SKM-1 (cell line): ENCODE results near the gene SPAG9.
"Not testable (repeated sequence)": the region's sequence is repeated elsewhere in the genome, so short reads cannot be mapped to it uniquely, and the experiment has no call there.

Source experiments
- DNase-seq: peaks from one replicate; lab custom pipeline; 2025; ENCODE audit not compliant: unreplicated experiment; lab: John Stamatoyannopoulos, UW

Gene SPAG9

DNA sequence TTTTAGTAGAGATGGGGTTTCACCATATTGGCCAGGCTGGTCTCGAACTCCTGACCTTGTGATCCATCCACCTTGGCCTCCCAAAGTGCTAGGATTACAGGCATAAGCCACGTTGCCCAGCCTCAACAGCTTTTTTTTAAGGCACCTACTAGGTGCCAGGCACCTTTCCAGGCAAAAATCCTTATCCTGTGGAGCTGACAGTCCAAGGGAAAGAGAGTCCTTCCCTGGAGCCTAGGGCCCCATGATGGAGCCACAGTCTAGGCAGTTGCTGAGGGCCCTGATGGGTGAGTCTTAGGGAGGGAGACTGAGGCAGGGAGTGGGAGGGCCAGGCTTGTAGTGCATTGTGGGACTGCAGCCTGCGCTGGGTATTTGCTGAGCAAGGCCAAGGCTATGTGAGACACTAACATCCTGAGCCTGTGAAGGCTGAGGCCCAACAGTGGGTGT lies 174.9 kb downstream of the SPAG9 start:
- no peak for DNase-seq

- no peak for DNase-seq
These were observed 175.6 kb downstream of the SPAG9 start for GRCh38 chr17:50944902-50945720.

DNA sequence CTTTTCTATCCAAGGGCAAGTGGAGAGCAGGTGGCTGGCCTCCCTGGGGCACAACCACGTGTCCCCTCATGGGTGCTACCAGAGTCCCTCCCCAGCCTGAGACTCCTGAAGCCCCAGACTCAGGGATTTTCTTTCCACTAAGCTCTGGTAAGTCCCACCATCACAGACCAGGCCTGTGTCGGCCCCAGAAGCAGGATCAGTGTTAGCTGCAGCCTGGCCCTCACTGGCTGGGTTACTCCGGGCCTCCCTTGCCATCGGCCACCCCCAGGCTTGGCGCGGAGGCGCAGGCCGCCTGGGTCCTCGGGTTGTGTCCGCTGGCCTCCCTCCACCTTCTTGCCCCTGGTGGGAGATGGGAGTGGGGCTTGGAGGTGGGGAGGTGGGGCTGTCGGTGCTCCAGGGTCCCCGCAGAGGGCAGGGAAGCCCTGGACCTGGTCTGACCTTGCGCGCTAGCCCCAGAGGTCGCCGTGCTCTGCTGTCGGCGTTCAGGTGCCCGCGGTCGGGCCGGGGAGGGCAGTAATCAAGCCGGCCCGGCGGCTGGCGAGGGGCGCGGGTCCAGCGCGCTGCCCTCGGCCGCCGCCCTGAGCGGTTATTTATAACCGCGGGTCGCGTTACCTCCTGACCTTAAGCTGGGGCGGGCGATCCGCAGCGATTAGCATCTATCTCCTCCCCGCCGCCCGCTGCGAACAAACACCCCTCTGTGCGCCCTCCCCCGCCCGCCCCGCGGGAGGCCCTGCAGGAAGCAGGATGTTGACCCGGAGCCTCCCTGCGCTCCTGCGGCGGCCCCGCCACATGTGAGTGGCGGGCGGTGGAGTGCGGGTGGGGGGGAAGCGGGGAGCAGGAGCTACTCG lies 176.4 kb downstream of the SPAG9 start:
- peak; percentile 30 for DNase-seq

DNA sequence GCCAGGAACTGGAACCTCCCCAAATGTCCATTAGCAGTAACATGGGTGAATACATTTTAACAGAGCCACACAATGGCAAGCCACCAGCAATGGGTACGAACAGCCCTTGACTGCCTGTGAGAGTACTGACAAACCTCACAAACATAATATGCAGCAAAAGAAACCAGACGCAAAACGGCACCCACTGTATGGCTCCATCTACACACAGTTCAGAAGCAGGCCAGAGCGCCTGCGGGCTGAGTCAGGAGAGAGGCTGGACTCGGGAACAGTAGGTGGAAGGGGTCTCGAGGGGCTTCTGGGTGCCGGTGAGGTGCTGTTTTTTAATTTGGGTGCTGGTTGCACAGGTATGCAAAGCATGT lies 177.1 kb downstream of the SPAG9 start:
- no peak for DNase-seq

- not testable (repeated sequence) for DNase-seq
These were observed 179.0 kb downstream of the SPAG9 start for GRCh38 chr17:50941676-50942048.

- no peak for DNase-seq
These were observed 180.6 kb downstream of the SPAG9 start for GRCh38 chr17:50939795-50940684.

- DNase-seq = no peak
These were observed 181.2 kb downstream of the SPAG9 start for GRCh38 chr17:50939542-50939794.

- no peak for DNase-seq
These were observed 181.7 kb downstream of the SPAG9 start for GRCh38 chr17:50938821-50939541.

GRCh38 chr17:50935996-50936266 lies 184.7 kb downstream of the SPAG9 start:
- no peak for DNase-seq

GRCh38 chr17:50935221-50935995 lies 185.3 kb downstream of the SPAG9 start:
- no peak for DNase-seq

DNA sequence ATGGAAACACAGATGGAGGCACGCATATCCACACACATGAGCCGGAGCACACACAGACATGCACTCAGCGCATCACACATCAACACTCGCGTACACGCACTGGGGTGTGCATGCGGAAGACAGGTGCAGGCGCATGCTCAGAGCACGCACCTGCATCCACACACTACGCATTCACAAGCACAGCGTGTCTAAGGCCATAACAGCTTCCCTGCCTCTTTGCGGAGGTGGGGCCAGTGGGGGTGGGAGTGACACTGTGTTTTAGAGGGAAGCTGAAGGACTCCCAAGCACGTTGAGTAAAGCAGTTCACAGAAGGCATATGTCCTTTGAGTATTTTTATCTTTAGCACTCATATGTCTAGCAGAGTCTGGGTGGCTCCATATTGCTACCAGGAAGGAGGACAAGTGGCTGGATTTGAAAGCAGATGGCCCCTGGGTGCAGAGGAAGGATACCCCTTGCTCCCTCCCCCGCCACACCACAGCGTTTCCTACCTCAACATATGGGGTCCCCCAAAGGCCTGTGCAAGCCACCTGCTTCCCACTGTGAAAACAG lies 185.9 kb downstream of the SPAG9 start:
- DNase-seq = no peak

- no peak for DNase-seq
These were observed 186.5 kb downstream of the SPAG9 start for GRCh38 chr17:50934161-50934560.

DNA sequence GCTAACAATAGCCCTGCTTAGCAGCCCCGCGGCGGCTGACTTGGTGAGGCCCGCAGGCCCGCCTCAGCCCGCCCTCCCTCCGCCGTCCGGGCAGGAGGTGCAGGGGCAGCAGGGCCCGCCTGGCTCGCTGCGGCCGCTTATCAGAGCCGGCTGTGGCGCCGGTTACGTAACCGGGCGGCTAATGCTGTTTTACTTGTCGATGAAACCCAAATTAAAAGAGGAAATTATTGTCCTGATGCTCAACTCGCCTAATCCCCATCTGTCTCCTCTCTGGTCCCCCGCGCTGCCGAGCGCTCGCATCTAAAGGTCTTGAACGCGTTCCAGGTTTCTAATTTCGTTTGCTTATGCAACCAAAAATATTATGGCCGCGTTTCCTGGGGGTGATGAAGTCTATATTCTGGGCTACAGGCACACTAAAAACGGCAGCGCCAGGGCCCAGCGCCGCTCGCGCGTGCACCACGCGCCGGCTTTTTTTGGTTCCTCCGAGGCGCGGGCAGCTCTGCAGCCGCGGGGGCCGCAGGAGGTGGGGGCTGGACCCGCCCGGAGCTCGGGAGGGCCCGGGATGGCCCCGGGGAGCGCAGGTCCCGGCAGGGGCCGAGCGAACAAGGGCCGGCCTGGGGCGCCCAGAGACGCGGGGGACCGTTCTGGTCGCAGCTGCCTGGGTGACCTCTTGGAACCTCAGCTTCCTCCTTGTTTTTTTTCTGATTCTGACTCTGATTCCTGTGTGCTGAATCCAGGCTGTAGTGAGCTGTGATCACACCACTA lies 189.3 kb downstream of the SPAG9 start:
- DNase-seq = peak; percentile 79

DNA sequence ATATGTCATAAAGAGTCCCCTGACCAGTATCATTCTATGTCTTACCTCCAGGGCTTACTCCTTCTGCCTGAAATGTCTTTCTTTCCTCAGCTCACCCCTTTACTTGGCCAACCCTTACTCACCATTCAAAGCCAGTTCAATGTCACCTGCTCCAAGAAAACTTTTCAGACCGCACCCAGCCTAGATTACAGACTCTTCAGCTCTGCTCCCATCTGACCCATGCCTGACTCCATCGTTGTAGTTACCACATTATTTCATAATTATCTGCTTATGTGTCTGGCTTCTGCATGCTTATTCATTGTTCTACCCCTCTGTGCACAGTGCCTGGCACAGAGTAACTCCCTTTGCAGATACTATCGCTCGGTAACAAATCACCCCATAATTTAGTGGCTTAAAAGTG lies 192.0 kb downstream of the SPAG9 start:
- peak; percentile 34 for DNase-seq

GRCh38 chr17:50927287-50927686 lies 193.4 kb downstream of the SPAG9 start:
- DNase-seq = no peak

DNA sequence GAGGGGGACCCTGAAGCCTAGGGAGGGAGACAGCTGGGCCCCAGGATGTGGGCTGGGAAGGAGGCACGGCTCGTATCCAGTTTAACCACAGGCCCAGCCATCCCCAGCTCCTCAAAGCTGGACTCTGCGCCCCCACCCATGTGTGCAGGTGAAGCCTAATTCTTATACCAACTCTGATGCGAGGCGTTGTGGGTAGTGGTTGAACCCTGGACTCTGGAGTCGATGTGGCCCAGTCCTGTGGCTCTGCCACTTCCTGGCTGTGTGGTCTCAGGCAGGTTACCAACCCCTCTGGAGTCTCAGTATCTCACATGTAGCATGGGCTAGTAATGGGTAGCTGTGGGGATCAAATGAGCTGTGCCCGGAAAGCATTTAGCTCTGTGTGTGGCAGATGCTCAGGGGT lies 194.1 kb downstream of the SPAG9 start:
- no peak for DNase-seq

DNA sequence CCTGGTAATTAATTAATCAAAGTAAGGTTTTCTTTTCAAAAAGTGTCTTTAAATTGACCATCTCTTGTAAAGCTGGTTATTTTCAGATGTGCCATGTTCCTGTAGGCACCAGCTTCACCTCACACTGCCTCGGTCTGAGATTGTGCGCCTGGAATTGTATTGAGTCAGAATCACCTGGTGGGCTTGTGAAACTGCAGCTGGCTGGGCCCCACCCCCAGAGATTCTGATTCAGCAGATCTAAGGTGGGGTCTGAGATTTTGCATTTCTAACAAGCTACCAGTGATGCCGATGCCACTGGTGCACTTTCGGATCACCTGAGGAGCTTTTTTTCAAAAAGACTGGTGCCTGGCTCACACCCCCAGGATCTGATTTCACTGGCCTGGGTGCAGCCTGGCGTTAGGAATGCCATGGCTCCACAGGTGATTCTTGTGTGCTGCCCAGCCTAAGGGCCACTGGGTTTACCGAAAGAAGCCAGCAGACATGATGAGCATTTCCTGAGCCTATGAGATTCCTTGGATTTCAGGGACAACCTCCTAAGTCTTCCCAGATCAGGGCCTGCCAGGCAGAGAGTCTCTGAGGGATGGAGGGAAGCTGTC lies 195.3 kb downstream of the SPAG9 start:
- no peak for DNase-seq

- no peak for DNase-seq
These were observed 195.9 kb downstream of the SPAG9 start for GRCh38 chr17:50924800-50925199.

DNA sequence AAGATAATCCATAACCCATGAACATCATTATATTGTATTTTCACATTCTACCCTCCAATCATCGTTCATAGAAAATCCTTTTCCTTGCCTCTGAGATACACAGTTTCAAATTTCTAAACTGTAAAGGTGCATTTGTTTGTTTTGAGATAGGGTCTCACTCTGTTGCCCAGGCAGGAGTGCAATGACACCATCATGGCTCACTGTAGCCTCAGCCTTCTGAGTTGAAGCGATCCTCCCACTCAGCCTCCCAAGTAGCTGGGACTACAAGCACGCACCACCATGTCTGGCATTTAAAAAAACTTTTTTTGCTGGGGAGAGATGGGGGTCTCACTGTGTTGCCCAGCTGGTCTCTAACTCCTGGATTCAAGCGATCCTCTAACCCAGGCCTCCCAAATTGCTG lies 196.4 kb downstream of the SPAG9 start:
- no peak for DNase-seq
